GM12801 (cell line): Measurements from ENCODE around the gene SMARCAL1.

ENCODE experiments used
- TF ChIP-seq, protein P1 (sequence below): IDR thresholded peaks from one replicate; pipeline ENCODE4 v1.5.1; 2011; ENCODE audit warnings: control low read depth; ENCODE audit not compliant: insufficient read length; ENCODE audit errors: extremely low read depth

Gene SMARCAL1

GRCh38 chr2:216388046-216388884, 24.0 kb upstream of the SMARCAL1 start:
- TF ChIP-seq, protein P1, sequence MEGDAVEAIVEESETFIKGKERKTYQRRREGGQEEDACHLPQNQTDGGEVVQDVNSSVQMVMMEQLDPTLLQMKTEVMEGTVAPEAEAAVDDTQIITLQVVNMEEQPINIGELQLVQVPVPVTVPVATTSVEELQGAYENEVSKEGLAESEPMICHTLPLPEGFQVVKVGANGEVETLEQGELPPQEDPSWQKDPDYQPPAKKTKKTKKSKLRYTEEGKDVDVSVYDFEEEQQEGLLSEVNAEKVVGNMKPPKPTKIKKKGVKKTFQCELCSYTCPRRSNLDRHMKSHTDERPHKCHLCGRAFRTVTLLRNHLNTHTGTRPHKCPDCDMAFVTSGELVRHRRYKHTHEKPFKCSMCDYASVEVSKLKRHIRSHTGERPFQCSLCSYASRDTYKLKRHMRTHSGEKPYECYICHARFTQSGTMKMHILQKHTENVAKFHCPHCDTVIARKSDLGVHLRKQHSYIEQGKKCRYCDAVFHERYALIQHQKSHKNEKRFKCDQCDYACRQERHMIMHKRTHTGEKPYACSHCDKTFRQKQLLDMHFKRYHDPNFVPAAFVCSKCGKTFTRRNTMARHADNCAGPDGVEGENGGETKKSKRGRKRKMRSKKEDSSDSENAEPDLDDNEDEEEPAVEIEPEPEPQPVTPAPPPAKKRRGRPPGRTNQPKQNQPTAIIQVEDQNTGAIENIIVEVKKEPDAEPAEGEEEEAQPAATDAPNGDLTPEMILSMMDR, result no peak

- TF ChIP-seq, protein P1, result no peak
These were observed 22.7 kb upstream of the SMARCAL1 start for GRCh38 chr2:216389570-216389969.

- TF ChIP-seq, protein P1, result no peak
These were observed 20.9 kb upstream of the SMARCAL1 start for GRCh38 chr2:216391401-216391800.

DNA sequence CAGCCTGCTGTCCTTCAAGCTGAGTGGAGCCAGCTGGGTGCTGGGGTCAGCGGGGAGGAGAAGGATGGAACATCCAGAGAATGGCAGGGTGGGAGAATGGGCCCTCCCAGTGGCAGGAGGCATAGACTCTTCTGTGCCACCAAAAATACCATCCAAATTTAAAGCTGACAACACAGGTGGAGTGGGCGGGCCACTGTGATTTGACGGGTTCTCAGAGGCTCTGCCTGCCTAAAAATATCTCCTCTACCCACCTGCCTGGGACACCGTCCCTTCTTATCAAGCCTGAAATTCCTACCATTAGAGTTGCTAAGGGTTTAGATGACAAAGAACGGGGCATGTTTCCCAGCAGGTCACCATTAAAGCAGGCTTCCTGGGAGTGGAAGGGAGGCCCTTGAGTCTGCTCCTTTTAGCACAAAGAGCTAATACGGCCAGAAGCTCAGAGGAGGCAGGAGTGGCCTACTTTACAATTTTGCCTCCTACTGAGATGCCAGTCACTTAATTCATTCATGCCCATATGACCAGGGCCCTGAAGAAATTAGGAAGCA, 20.2 kb upstream of the SMARCAL1 start:
- TF ChIP-seq, protein P1, result no peak

DNA sequence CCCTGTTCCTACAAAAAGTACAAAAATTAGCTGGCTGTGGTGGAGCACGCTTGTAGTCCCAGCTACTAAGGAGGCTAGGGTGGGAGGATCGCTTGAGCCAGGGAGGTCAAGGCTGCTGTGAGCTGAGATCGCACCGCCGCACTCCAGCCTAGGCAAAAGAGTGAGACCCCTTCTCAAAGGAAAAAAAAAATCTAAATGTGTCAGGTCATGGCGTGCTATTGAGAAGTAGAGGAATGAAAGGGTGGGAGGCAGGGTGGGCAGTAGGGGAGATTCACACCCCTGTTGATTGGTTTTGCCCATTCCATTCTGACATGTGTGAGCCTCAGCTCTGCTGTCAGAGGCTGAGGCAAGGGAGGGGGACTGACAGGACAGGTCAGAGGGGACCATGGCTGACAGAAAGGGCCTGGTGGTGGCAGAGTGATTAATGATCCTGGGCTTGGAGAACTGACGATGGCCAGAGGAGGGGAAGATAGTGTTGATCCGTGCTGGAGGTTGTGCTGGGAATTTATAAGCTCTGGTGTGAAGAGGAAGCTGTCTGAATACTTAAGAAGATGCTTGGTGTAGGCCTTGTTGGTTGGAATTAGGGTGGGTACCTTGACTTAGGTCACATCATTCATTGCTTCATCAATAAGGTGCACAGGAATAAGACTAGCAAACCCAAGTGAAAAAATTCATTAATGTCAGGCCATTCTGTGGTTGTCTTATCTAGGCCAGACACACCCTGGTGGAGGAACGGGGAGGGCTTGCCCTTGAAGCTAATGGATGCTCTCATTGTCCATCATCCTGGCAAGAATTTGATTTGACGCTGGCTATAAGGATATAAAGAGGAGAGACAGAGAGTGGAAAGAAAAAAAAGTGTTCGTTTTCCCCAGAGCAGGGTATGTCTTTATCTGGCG, 19.1 kb upstream of the SMARCAL1 start:
- TF ChIP-seq, protein P1, result no peak

- TF ChIP-seq, protein P1, result no peak
These were observed 17.4 kb upstream of the SMARCAL1 start for GRCh38 chr2:216394881-216395280.

DNA sequence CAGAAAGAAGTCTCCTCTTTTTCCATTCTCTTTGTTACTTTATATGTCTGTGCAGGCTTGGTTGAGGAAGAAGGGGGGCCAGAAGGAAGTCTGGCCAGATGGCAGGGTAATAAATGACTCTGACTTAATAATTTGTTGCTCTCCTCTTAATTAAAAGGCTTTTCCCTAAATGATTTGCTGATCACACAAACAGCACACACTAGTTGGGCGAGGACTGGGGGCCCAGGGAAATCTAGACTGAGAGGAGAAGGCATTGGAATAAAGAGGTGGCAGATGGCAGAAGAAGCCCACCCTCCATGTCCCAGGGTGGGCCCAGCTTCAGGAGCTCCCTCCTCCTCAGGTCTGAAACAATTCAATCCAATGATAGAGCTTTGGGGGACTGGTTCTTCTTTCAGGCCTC, 12.7 kb upstream of the SMARCAL1 start:
- TF ChIP-seq, protein P1, result no peak
